IMR-90 (cell line): ENCODE data around the gene HOXC13. TPM values are rescaled to one million over a fixed set of nuclear protein-coding genes. Genes with fewer than 3 reads are reported as not detected.

ENCODE experiments used
- ATAC-seq: fragments of 200-7000 bp; cut with Tn5 transposase; 2 replicates; pipeline ENCODE4 v1.9.1; 2020; ENCODE audit warnings: low read depth, mild to moderate bottlenecking, moderate library complexity
- BruUV-seq: library from RNA; stranded (reverse); fragments of 400-500 nt; replicated peaks from 2 replicates; lab custom pipeline; 2021; lab: Mats Ljungman, UMichigan
- CTCF ChIA-PET: fragments of 300-600 bp; formaldehyde crosslinking; extraction: SDS; loops from one replicate; lab custom pipeline; 2021; ENCODE audit warnings: antibody characterized with exemption; lab: Yijun Ruan, JAX
- POLR2A ChIA-PET: fragments of 300-600 bp; sonication (Branson Sonifier 250); formaldehyde crosslinking; loops from one replicate; lab custom pipeline; 2022; ENCODE audit warnings: antibody characterized with exemption; ENCODE audit not compliant: unreplicated experiment; lab: Charles Lee
- DNase-seq: peaks from one replicate; pipeline ENCODE4 v3.0.0; 2013
- H2AFZ ChIP-seq: replicated peaks from 2 replicates; pipeline ENCODE3; 2013; ENCODE audit warnings: low read length, mild to moderate bottlenecking; ENCODE audit not compliant: poor library complexity
- H2AK5ac ChIP-seq: 2 replicates; pipeline ENCODE4 v1.6.1; 2013; ENCODE audit warnings: low read depth, low read length, inconsistent platforms
- H2AK9ac ChIP-seq: replicated peaks from 2 replicates; pipeline ENCODE3; 2013; ENCODE audit warnings: mild to moderate bottlenecking, low read depth, low read length, moderate library complexity; ENCODE audit not compliant: poor library complexity
- H2BK120ac ChIP-seq: 2 replicates; pipeline ENCODE4 v1.6.1; 2013; ENCODE audit warnings: low read depth, low read length, inconsistent platforms
- H2BK15ac ChIP-seq: 3 replicates; pipeline ENCODE4 v1.6.1; 2013; ENCODE audit warnings: low read depth, low read length, inconsistent platforms
- H2BK20ac ChIP-seq: 2 replicates; pipeline ENCODE4 v1.6.1; 2013; ENCODE audit warnings: low read depth, mild to moderate bottlenecking, inconsistent platforms, low read length, moderate library complexity
- H2BK5ac ChIP-seq: 2 replicates; pipeline ENCODE4 v1.6.1; 2013; ENCODE audit warnings: mild to moderate bottlenecking, low read depth, low read length, inconsistent platforms; ENCODE audit not compliant: poor library complexity, severe bottlenecking
- H3K14ac ChIP-seq: replicated peaks from 2 replicates; pipeline ENCODE4 v1.6.1; 2013; ENCODE audit warnings: low read depth, low read length, inconsistent platforms
- H3K18ac ChIP-seq: 2 replicates; pipeline ENCODE4 v1.6.1; 2013; ENCODE audit warnings: low read depth, low read length, control low read depth
- H3K23ac ChIP-seq: 2 replicates; pipeline ENCODE4 v1.6.1; 2013; ENCODE audit warnings: low read depth, low read length, inconsistent platforms
- H3K27ac ChIP-seq: 2 replicates; pipeline ENCODE4 v1.5.1; 2013; ENCODE audit warnings: mild to moderate bottlenecking, control low read depth, low read length; ENCODE audit not compliant: insufficient read depth
- H3K27me3 ChIP-seq: 2 replicates; pipeline ENCODE4 v1.6.1; 2013; ENCODE audit warnings: low read length; ENCODE audit not compliant: control insufficient read depth, insufficient read depth
- H3K36me3 ChIP-seq: 2 replicates; pipeline ENCODE4 v1.6.1; 2013; ENCODE audit warnings: low read length, mixed read lengths; ENCODE audit not compliant: control insufficient read depth, insufficient read depth
- H3K4ac ChIP-seq: 2 replicates; pipeline ENCODE4 v1.6.1; 2013; ENCODE audit warnings: low read depth, low read length, inconsistent platforms
- H3K4me1 ChIP-seq: 2 replicates; pipeline ENCODE4 v1.6.1; 2013; ENCODE audit warnings: low read length, mixed read lengths; ENCODE audit not compliant: control insufficient read depth, insufficient read depth
- H3K4me2 ChIP-seq: 2 replicates; pipeline ENCODE4 v1.6.1; 2013; ENCODE audit warnings: low read depth, mild to moderate bottlenecking, control low read depth, low read length, moderate library complexity
- H3K4me3 ChIP-seq: 2 replicates; pipeline ENCODE4 v1.5.1; 2013; ENCODE audit warnings: low read depth, mild to moderate bottlenecking, control low read depth, low read length, moderate library complexity; ENCODE audit not compliant: insufficient read depth
- H3K56ac ChIP-seq: 2 replicates; pipeline ENCODE4 v1.6.1; 2013; ENCODE audit warnings: low read length, inconsistent platforms; ENCODE audit not compliant: insufficient read depth; ENCODE audit errors: extremely low read depth
- H3K79me1 ChIP-seq, 2 experiments: 2 replicates each; pipeline ENCODE4 v1.6.1; 2013; ENCODE audit warnings: low read length in 2 of 2, inconsistent platforms in 1 of 2, low read depth in 1 of 2
- H3K9ac ChIP-seq: 2 replicates; pipeline ENCODE4 v1.6.1; 2013; ENCODE audit warnings: low read depth, low read length, control low read depth
- H3K9me1 ChIP-seq: 2 replicates; pipeline ENCODE4 v1.6.1; 2013; ENCODE audit warnings: low read length, inconsistent platforms; ENCODE audit not compliant: insufficient read depth
- H3K9me3 ChIP-seq: 2 replicates; pipeline ENCODE4 v1.6.1; 2013; ENCODE audit warnings: low read length; ENCODE audit not compliant: control insufficient read depth, insufficient read depth
- H4K20me1 ChIP-seq: 2 replicates; pipeline ENCODE4 v1.6.1; 2013; ENCODE audit warnings: low read length, inconsistent platforms; ENCODE audit not compliant: insufficient read depth
- H4K5ac ChIP-seq: 2 replicates; pipeline ENCODE4 v1.6.1; 2013; ENCODE audit warnings: mild to moderate bottlenecking, low read depth, low read length, control low read depth
- H4K8ac ChIP-seq, 2 experiments: 2 replicates each; pipeline ENCODE4 v1.6.1; 2013; ENCODE audit warnings: low read depth in 2 of 2, low read length in 2 of 2, control low read depth in 1 of 2, inconsistent platforms in 1 of 2
- H4K91ac ChIP-seq: 2 replicates; pipeline ENCODE4 v1.6.1; 2013; ENCODE audit warnings: low read depth, low read length, inconsistent platforms; ENCODE audit not compliant: insufficient read depth
- BHLHE40 ChIP-seq: fragments of 150-350 bp; IDR thresholded peaks from 2 replicates; pipeline ENCODE4 v1.6.1; 2016; ENCODE audit warnings: mild to moderate bottlenecking, low read depth, low read length
- CTCF ChIP-seq: conservative IDR thresholded peaks from 2 replicates; pipeline ENCODE4 v1.5.1; 2012; ENCODE audit warnings: mild to moderate bottlenecking, low read depth, low read length, improper control_type of control experiment
- MAFK ChIP-seq: IDR thresholded peaks from 2 replicates; pipeline ENCODE4 v1.6.1; 2012; ENCODE audit warnings: low read depth, low read length, improper control_type of control experiment
- NFE2L2 ChIP-seq: fragments of 150-350 bp; IDR thresholded peaks from 2 replicates; pipeline ENCODE4 v1.6.1; 2016; ENCODE audit warnings: low read depth, mild to moderate bottlenecking, low read length
- POLR2A ChIP-seq: IDR thresholded peaks from 2 replicates; pipeline ENCODE4 v1.6.1; 2012; ENCODE audit warnings: mild to moderate bottlenecking, low read depth, low read length
- RAD21 ChIP-seq: IDR thresholded peaks from 2 replicates; pipeline ENCODE4 v1.6.1; 2012; ENCODE audit warnings: low read length, improper control_type of control experiment
- RFX5 ChIP-seq: IDR thresholded peaks from 2 replicates; pipeline ENCODE4 v1.8.0; 2012; ENCODE audit warnings: low read depth, mild to moderate bottlenecking, low read length, moderate library complexity
- SMC3 ChIP-seq: fragments of 150-350 bp; IDR thresholded peaks from 2 replicates; pipeline ENCODE4 v1.6.1; 2016; ENCODE audit warnings: low read depth, mild to moderate bottlenecking, antibody characterized with exemption, low read length, moderate library complexity
- WGBS, 2 experiments: methylation state at CpG; one replicate each; pipeline versions ENCODE4 v1.1.5 to v1.1.7; 2013; ENCODE audit warnings: missing lambda C conversion rate in 2 of 2; ENCODE audit not compliant: insufficient read length in 1 of 2; ENCODE audit errors: extremely low coverage in 2 of 2; 5-methylcytosine and 5-hydroxymethylcytosine counted together
- dilution Hi-C: fragments of 300-500 bp; cut with HindIII; formaldehyde crosslinking; loops from one replicate; pipeline ENCODE4 v1.14.3; 2018; ENCODE audit warnings: low sequenced_read_pairs; ENCODE audit not compliant: unreplicated experiment
- in situ Hi-C: fragments of 300-500 bp; cut with MboI; formaldehyde crosslinking; loops from 3 replicates; pipeline ENCODE4 v1.14.3; 2019; ENCODE audit warnings: low sequenced_read_pairs, inconsistent platforms, mixed read lengths
- intact Hi-C: fragments of 100-400 bp; cut with micrococcal nuclease; formaldehyde crosslinking; loops from 2 replicates; pipeline ENCODE4 v1.10.0; 2022
- polyA plus RNA-seq, 3 experiments: library from polyadenylated mRNA; depleted of rRNA; stranded (reverse); fragments of >200 nt; gene quantifications; 2 replicates each; pipeline ENCODE4 v1.2.3, GENCODE V29; 2012; ENCODE audit warnings: low replicate concordance in 1 of 3
- total RNA-seq: library from RNA; depleted of rRNA; stranded (reverse); fragments of >200 nt; gene quantifications from 2 replicates; pipeline ENCODE4 v1.2.3, GENCODE V29; 2012

HOXC13 gene
- total and polyA plus RNA-seq, 2 of the 4 experiments (the other 2 are of a cell fraction): not detected

GRCh38 chr12:53989227-53990113 lies 50.8 kb downstream of the HOXC13 start:
- peaks cover 15% of the 10 kb centered on the region for H3K9me3 ChIP-seq
- no peak overlapping the region for H3K56ac ChIP-seq
- no peak overlapping the region for H3K9ac ChIP-seq
- no peak overlapping the region for H2BK5ac ChIP-seq
- H2BK15ac ChIP-seq: no peak overlapping the region
- H2AK9ac ChIP-seq: no peak overlapping the region
- no peak overlapping the region for H3K14ac ChIP-seq
- no peak overlapping the region for H2BK120ac ChIP-seq
- no peaks in the 10 kb centered on the region for H3K9me1 ChIP-seq
- H4K20me1 ChIP-seq: no peaks in the 10 kb centered on the region; the same call in 1 of the 2 replicates
- DNase-seq (peak; percentile 45), ATAC-seq (no peak)
- no peak overlapping the region for H4K91ac ChIP-seq
- H3K4me3 ChIP-seq: no peak overlapping the region
- dilution Hi-C loops: no loop called here
- CTCF ChIA-PET: interaction anchor here (2.3 kb wide), 1 partner anchor 212 kb away, joined by 8 read pairs; no protein-coding TSS in a partner anchor
- H2AK5ac ChIP-seq: no peak overlapping the region
- no peak overlapping the region for H3K4ac ChIP-seq
- no peak overlapping the region for H4K8ac ChIP-seq
- H3K23ac ChIP-seq: no peak overlapping the region
- no peak overlapping the region for H4K5ac ChIP-seq
- intact Hi-C loops: loop anchor here (5.0 kb wide), 1 partner anchor 222 kb away; no protein-coding TSS in a partner anchor
- 0 out of 2 replicates have a peak, but pooled peaks cover 2% of the 10 kb centered on the region for H3K4me1 ChIP-seq
- H3K36me3 ChIP-seq: no peaks in the 10 kb centered on the region
- no peaks in the 10 kb centered on the region for H3K79me1 ChIP-seq
- no peak overlapping the region for H2BK20ac ChIP-seq
- no peak overlapping the region for H3K27ac ChIP-seq
- no peak overlapping the region for H3K18ac ChIP-seq
- peak overlapping the region; percentile 61 for H3K4me2 ChIP-seq
- peak; percentile 39 for TF ChIP-seq RAD21
- TF ChIP-seq CTCF: peak; percentile 48
- TF ChIP-seq RFX5: no peak
- TF ChIP-seq SMC3: peak; percentile 39; the same call in 1 of the 2 replicates
- no peak for TF ChIP-seq NFE2L2
- TF ChIP-seq POLR2A: no peak
- TF ChIP-seq MAFK: no peak
- no peak for TF ChIP-seq BHLHE40
- peak overlapping the region; percentile 6 for H2AFZ ChIP-seq
- in situ Hi-C loops: loop anchor here (10.0 kb wide), 2 partner anchors 225 to 385 kb away; no protein-coding TSS in a partner anchor
- POLR2A ChIA-PET: no interaction called here
- peaks cover 97% of the 10 kb centered on the region for H3K27me3 ChIP-seq
- 0% methylated on average over 1 of the region's 28 CpGs; no CpG with 5 or more reads in 1 of the 2 experiments for WGBS, 2 experiments
- BruUV-seq: no TSS peak
